OCI-LY3 (cell line): ENCODE measurements around the gene TCEAL8.

Experiments used
- H2AFZ ChIP-seq: fragments of 200-600, 300-600 bp; shearing (Covaris generic); 2 replicates; pipeline ENCODE4 v1.6.0; 2014; ENCODE audit warnings: antibody characterized with exemption, low read depth, low read length
- H3K27ac ChIP-seq: fragments of 200-600, 300-600 bp; sonication (generic); 2 replicates; pipeline ENCODE4 v1.5.1; 2014; ENCODE audit warnings: mild to moderate bottlenecking, low read length, moderate library complexity, mixed read lengths
- H3K27me3 ChIP-seq: fragments of 200-600, 300-600 bp; sonication (generic); 2 replicates; pipeline ENCODE4 v1.6.1; 2014; ENCODE audit warnings: low read depth, low read length, mixed read lengths
- H3K36me3 ChIP-seq: fragments of 200-600, 300-600 bp; sonication (generic); replicated peaks from 2 replicates; pipeline ENCODE3; 2014; ENCODE audit warnings: low read depth, low read length, mixed read lengths
- H3K4me1 ChIP-seq: fragments of 300-600, 200-600 bp; sonication (generic); 2 replicates; pipeline ENCODE4 v1.6.1; 2014; ENCODE audit warnings: low read length, mixed read lengths
- H3K4me2 ChIP-seq: fragments of 200-600, 300-600 bp; sonication (generic); 2 replicates; pipeline ENCODE4 v1.6.1; 2014; ENCODE audit warnings: low read length, mixed read lengths
- H3K4me3 ChIP-seq: fragments of 300-600, 200-600 bp; sonication (generic); 2 replicates; pipeline ENCODE4 v1.5.1; 2014; ENCODE audit warnings: antibody characterized with exemption, mild to moderate bottlenecking, low read length, moderate library complexity
- H3K79me2 ChIP-seq: fragments of 300-600, 200-600 bp; shearing (Covaris generic); 2 replicates; pipeline ENCODE4 v1.6.1; 2014; ENCODE audit warnings: mild to moderate bottlenecking, low read length, mixed read lengths
- H3K9ac ChIP-seq: fragments of 300-600, 200-600 bp; shearing (Covaris generic); 2 replicates; pipeline ENCODE4 v1.6.0; 2014; ENCODE audit warnings: mild to moderate bottlenecking, low read length, moderate library complexity
- H3K9me3 ChIP-seq: fragments of 200-600, 300-600 bp; shearing (Covaris generic); 2 replicates; pipeline ENCODE4 v1.6.1; 2014; ENCODE audit warnings: low read length, mixed read lengths; ENCODE audit not compliant: insufficient read depth
- H4K20me1 ChIP-seq: fragments of 200-600, 300-600 bp; sonication (generic); 2 replicates; pipeline ENCODE4 v1.6.1; 2016; ENCODE audit warnings: low read length, mixed read lengths; ENCODE audit not compliant: insufficient read depth
- EZH2phosphoT487 ChIP-seq: fragments of 200-600 bp; shearing (Covaris generic); IDR thresholded peaks from 2 replicates; pipeline ENCODE4 v1.6.1; 2018; ENCODE audit warnings: antibody characterized with exemption, mixed run types, low read depth
- TF ChIP-seq, protein P1 (sequence below): fragments of 200-600, 300-600 bp; sonication (generic); IDR thresholded peaks from 2 replicates; pipeline ENCODE4 v1.5.1; 2014; ENCODE audit warnings: antibody characterized with exemption, low read length, low read depth

The TCEAL8 gene

DNA sequence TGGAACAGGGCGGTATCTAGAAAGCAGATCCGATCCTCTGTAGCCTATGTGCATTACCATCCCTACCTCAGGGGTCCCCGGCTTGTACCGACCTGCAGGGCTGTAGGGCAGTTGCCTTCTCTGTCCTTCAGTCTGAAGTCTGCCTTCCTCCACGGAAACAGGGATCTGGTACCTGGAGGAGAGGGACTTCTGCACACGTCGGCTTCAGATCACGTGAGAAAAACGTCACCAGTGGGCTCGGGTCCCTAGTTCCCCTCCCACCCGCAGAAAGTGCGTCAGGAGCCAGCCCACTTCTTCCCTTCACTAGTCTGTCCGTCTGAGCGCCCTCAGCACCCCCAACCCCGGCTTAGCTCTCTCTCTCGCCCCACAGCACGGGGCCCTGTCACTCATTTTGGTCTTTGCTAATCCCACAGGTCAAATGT, 21.6 kb upstream of the TCEAL8 start, which contains the start of gene TCEAL5:
TSS of gene TCEAL5 (minus strand) at position 170 of the 422 bp plus-strand sequence. CDS start 2,187 bp downstream, outside the sequence.
- H3K4me3 ChIP-seq: no peak within 1 kb of the TSS
- TF ChIP-seq, protein P1, sequence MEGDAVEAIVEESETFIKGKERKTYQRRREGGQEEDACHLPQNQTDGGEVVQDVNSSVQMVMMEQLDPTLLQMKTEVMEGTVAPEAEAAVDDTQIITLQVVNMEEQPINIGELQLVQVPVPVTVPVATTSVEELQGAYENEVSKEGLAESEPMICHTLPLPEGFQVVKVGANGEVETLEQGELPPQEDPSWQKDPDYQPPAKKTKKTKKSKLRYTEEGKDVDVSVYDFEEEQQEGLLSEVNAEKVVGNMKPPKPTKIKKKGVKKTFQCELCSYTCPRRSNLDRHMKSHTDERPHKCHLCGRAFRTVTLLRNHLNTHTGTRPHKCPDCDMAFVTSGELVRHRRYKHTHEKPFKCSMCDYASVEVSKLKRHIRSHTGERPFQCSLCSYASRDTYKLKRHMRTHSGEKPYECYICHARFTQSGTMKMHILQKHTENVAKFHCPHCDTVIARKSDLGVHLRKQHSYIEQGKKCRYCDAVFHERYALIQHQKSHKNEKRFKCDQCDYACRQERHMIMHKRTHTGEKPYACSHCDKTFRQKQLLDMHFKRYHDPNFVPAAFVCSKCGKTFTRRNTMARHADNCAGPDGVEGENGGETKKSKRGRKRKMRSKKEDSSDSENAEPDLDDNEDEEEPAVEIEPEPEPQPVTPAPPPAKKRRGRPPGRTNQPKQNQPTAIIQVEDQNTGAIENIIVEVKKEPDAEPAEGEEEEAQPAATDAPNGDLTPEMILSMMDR: no peak
- no peak for TF ChIP-seq EZH2phosphoT487
- H3K9ac ChIP-seq: no peak within 1 kb of the TSS
- H3K79me2 ChIP-seq: no peaks in the 10 kb centered on the region
- no peaks in the 10 kb centered on the region for H4K20me1 ChIP-seq
- H3K36me3 ChIP-seq: no peaks in the 10 kb centered on the region
- H3K9me3 ChIP-seq: no peaks in the 10 kb centered on the region
- H3K4me2 ChIP-seq: no peak within 1 kb of the TSS
- H3K27me3 ChIP-seq: no peaks in the 10 kb centered on the region
- H3K27ac ChIP-seq: no peak within 1 kb of the TSS
- H2AFZ ChIP-seq: no peak within 1 kb of the TSS
- H3K4me1 ChIP-seq: no peaks in the 10 kb centered on the region

DNA sequence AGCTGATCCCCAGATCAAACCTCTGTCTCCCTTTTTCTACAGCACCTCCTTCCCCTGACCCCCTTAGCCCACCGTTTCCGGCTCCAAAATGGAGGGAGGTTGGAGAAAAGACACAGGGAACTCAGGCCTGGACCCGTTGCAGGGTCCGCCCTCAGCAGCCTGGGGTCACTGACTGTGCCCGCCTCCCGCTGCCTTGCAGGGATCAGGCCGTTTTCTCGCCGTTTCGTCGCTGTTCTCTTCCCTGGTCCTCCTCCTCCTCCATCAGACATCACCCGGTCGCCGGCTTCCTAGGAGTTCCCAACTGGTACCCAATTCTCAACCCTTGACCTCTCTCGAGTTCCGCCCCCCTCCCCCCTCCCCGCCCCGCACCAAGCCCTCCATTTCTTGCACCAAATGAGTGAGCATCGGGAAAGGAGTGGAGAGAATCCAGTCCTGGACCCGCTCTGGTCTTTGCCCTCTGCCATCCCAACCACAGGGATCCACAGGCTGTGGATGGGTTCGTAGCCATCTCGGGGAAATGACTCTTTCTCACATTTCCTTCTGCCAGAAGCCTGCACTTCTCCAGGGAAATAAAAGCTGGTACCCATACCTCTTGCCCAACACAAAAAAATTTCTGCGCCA, 21.1 kb upstream of the TCEAL8 start:
- Histone ChIP-seq H3K79me2 (no peaks in the 10 kb centered on the region), H3K4me3 (no peak overlapping the region), H2AFZ (no peak overlapping the region), H3K27ac (no peak overlapping the region), H3K4me2 (no peak overlapping the region), H3K27me3 (no peaks in the 10 kb centered on the region), H3K9me3 (no peaks in the 10 kb centered on the region), H4K20me1 (no peaks in the 10 kb centered on the region), H3K36me3 (no peaks in the 10 kb centered on the region), H3K4me1 (no peaks in the 10 kb centered on the region), H3K9ac (no peak overlapping the region)
- TF ChIP-seq, protein P1: no peak
- TF ChIP-seq EZH2phosphoT487: no peak

DNA sequence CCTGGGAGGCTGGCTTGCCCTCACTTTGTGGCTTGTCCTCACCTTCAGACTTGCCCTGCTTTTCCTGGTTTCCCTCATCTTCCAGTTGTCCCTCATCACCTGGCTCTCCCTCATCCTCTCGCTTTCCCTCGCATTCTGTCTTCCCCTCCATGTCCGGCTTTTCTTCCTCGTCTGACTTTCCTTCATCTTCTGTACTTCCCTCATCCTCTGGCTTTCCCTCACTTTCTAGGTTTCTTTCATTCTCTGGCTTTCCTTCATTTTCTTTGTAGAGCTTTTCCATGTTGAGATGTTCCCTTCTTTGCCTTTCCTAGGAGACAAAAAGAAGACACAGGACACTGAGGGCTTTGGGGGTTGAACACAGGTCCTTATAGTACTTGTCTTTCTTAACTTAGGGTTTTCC, 19.3 kb upstream of the TCEAL8 start:
- Histone ChIP-seq H3K4me1 (no peaks in the 10 kb centered on the region), H2AFZ (no peak overlapping the region), H3K79me2 (no peaks in the 10 kb centered on the region), H3K4me3 (no peak overlapping the region), H3K9me3 (no peaks in the 10 kb centered on the region), H4K20me1 (no peaks in the 10 kb centered on the region), H3K27ac (no peak overlapping the region), H3K36me3 (no peaks in the 10 kb centered on the region), H3K9ac (no peak overlapping the region), H3K27me3 (no peaks in the 10 kb centered on the region), H3K4me2 (no peak overlapping the region)
- TF ChIP-seq EZH2phosphoT487: no peak
- TF ChIP-seq, protein P1: no peak

DNA sequence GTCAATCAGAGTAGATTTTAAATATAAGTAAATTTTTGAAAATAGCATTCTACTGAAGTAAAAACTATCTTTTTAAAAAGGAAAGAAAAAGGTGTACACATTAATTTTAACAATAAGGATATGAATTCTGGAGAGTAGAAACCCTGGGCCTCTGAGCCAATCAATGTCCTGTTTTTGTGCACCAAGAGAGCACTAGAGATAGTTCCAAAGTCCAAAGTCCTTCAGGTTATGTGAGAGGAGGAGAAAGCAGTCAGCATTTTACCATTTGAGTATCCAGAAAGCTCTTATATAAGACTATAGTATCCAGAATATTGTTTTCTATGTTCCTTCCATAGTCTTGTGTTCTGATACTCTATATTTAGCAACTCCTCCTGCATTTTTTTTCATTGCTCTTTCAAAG, 3.3 kb upstream of the TCEAL8 start:
- Histone ChIP-seq H4K20me1 (no peaks in the 10 kb centered on the region), H3K4me2 (no peak overlapping the region), H3K36me3 (peaks cover 4% of the 10 kb centered on the region), H3K27me3 (peaks cover 4% of the 10 kb centered on the region; the same call in 1 of the 2 replicates), H3K27ac (no peak overlapping the region), H3K79me2 (peaks cover 14% of the 10 kb centered on the region), H3K9me3 (no peaks in the 10 kb centered on the region), H3K4me1 (peaks cover 6% of the 10 kb centered on the region; the same call in 1 of the 2 replicates), H3K4me3 (no peak overlapping the region), H3K9ac (no peak overlapping the region), H2AFZ (no peak overlapping the region)
- no peak for TF ChIP-seq EZH2phosphoT487
- TF ChIP-seq, protein P1: no peak
